ENCODE results near the gene PRKCH.

Gene PRKCH

DNA sequence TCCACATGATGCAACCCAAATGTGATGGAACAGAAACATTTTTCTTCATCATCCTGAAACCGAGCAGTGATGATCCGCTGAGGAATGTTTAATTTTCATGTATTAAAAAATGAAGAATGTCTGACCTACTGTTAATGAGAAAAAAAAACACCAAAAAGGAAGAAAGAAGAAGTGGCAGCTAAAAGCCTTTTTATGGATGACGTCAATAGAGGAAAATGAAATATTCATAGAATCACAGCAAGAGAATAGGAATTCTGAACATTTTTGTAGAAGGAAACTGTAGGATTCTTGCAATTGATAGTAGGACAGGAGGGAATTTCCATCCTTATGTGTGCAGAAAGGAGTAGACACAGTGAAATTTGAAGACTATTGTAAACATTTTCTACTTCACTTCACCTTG lies 112.9 kb downstream of the PRKCH start:
- no peak for DNase-seq

DNA sequence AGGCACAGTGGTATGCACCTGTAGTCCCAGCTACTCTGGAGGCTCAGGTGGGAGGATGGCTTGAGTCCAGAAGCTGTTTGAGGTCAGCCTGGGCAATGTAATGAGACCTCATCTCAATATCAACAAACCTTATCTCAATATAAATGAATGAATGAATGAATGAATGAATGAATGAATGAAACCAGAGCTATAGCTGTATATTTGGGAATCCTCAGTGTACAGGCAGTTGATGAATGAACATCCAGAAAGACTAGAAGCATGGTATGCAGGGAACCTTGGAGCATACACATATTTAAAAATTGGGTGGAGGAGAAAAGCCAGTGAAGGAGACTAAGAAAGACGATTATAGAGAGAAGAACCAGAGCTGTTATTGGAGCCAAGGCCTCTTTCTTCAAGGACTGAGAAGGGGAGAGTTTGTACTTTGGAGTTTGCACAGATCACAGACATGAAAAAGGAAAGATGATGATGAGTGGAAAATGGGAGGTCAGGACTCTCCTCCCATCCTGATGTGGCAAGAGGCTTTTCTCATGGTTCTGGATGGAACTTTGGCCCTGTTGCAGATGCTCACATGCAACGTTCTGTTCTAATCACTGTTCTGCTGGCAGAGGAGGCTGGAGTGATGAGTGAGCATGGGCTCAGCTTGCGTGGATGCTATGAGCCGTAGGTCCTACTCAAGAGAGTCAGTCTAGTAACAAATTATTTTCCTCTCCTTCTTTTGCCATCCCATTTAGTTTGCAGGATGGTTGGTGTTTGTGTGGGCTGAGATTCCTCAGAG lies 114.4 kb downstream of the PRKCH start:
- no peak for DNase-seq

DNA sequence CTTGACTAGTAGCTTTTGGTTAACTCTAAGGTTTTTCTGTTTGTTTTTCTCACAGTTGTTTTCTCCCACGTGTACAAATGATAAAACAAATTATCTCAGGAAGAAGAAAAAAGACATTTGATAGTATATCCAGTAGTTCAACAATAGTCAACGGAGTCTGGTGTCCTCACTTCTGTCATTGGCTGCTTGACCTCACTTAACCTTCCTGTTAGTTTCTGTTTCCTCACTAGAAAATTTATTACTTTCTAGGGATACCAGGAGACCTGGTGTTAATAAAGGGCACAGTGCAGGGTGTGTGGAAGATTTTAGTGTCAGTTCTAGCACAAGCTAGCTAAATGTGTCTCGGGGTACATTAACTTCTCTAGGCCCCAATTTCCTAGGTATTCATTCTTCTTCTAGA lies 116.0 kb downstream of the PRKCH start:
- no peak for DNase-seq

DNA sequence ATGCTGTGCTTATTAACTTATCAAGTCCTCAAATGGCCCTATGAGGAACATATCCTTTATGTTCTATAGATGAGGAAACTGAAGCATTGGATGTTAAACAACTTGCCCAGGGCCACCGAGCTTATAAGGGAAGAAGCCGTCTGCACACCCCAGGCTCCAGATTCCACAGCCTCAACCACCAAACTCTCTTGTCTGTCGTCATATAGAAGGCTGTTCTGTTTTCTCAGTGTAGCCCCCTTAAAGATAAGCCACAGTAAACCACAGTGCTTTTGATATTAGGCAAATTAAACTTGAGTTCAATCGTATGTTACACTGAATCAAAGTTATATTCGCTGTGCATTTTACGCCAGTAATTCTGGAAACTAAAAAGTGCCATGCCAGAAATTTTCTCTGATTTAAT lies 116.7 kb downstream of the PRKCH start:
- no peak for DNase-seq

DNA sequence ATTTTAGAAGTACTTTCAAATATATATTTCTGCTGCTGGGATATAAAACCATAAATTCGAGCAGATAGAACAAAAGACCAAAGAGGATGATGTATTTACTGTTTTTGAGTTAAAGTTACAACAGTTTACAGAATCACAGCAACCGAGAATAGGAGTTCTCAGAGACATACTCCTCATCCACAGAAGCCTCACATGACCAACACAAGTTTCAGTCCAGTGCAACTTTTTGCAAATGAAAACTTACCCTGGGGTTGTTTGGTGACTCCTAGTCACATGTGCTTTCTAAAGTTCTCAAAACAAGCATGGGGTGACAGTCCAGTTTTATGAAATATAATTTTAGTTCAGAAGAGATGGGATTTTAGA lies 117.1 kb downstream of the PRKCH start:
- DNase-seq: no peak

DNA sequence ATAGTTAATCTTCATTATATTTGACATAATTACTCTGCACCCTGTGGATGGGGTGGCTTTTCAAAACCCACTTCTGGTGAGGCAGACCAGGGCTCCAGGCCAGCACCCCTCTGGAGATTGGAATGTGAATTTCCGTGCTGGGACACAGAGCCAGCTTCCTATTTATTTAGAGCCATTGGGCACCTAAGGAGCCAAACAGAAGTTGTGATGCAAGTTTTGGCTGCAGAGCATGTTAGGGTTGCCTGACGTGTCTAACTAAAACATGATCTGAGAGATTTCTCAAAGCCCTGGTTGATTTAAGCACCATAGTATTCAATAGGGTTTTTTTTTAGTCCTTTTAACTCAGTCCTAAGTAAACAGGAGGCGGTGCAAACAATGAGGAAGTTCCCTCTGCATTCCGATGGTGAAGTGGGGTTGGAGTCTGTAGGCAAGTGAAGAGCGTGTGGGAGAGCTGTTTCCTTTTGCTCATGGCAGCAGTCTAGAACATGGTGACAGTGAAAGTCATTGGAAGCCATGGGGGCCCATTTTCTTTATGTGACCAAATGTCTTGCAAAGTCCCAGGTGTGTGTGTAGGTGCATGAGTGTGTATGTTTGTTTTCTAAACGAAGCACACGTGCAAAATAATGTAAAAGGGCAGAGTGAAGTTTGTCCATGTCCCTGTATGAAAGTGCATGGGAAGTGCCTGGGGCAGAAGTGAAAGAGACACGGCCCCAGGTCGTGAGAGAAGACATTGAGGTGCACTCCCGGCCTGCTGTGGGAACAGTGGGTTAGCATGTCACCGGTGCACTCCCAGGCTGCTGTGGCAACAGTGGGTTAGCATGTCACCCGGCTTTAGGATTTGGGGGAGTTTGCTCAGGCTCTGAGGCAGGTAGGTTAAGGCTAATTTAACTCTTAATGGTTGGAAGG lies 117.7 kb downstream of the PRKCH start:
- DNase-seq: no peak

DNA sequence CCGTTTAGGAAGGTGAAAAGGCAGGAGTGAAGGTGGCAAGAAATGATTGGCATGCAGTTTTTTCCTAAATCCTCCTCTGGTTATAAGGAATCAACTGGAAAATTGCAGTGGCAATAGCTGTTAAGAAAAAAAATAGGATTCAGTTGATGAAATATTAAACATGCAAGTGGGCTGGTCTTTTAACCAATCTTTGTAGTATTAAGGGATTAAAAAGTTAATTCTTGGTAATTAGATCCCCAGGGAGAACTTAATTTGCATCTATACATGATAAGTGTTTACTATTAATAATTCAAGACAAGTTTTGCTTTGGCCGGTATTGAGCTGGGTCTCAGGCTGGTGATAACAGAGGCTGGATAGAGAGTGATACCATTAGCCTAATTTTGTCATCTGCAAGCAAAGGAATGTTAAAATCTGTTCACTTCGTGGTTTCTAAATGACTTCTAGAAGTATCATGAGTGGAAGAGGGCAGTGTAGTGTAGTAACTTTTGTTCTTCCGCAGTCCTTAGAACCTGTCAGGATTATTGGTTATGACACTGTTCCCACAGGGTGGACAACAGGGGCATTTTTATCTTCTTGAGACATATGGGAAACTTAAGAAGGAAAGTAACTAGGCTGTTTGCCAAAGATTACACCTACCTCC lies 118.5 kb downstream of the PRKCH start:
- no peak for DNase-seq

DNA sequence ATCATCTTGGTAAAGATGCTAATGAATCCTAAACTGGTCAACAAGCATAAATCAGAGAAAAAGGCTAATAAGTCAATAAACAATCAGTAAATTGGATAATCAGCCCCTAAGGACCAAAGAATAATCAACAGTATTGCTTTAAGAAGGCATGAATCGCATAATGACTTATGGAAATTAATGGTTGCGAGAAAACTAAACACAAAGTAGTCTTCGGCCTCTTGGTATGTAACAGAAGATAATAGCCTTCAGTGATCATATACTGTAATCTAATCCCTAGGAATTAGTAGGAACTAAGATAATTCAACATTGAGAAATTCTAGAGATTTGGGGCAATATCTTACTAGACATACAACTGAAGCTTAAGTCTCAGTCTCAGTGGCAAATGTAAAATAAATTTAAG lies 122.1 kb downstream of the PRKCH start:
- DNase-seq: no peak

DNA sequence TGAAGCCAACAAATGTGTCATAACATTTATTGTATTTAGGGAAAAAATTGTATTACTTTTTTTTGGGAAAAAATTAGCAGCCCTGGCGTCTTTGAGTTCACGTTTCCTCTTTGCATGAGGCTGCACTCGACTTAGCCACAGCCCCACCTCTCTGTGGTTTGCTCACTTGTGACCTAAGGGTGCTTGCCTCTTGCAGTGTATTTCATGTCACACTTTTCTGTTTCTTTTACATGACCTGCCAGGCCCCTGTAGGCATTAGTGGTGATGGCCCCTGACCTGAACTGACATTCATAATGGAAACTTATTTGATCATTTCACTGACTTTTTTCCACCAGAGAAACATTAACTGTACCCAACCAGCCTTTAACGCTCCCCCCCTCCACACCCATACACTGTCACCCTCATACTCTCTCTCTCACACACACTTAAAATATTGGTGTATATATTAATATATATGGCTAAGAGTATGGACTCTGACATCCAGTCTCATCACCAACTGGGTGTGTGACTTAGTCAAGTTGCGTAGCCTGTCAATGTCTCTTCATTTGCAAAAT lies 122.9 kb downstream of the PRKCH start:
- no peak for DNase-seq

DNA sequence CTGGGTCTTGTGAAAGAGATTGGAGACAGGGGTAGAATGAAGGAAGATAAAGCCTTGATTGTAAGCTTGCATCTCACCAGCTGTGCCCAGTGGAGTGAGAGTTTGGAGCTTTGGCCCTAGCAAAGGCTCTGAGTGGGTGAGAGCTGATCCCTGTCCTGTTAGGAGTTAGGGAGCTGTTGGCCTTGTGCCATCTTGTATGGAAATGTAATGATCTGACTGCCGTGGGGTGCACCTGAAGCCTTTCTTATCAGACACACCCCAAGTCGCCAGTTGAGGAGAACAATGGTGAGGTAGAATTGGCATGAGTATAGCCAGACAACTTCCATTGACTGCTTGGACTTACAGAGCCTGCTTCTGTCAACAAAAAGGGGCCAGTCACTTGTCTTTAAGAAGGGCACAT lies 130.1 kb downstream of the PRKCH start:
- no peak for DNase-seq

DNA sequence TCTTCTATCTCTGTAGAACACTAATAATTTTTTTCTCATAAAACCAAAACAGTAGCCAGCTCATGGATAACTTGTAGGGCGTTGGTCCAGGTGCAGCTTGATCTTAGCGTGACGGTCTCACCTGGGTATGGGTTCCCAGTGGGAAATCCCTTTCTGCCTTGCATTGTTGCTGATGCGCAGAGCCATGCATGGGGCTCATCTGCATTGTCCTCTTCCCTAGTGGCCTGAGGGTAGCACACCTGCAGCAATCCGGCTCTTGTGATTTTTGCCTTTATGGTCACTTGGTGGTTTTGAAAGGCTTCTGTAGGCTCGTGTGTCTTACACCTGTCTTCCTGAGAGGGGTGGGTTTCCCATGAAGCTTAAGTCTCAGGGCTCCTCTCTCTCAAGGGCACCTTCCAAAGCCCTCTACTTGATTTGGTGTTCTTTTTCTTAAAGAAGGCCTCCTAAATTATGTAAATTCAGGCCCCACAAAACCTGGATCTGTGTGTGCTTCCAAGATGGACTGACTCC lies 130.6 kb downstream of the PRKCH start:
- no peak for DNase-seq

DNA sequence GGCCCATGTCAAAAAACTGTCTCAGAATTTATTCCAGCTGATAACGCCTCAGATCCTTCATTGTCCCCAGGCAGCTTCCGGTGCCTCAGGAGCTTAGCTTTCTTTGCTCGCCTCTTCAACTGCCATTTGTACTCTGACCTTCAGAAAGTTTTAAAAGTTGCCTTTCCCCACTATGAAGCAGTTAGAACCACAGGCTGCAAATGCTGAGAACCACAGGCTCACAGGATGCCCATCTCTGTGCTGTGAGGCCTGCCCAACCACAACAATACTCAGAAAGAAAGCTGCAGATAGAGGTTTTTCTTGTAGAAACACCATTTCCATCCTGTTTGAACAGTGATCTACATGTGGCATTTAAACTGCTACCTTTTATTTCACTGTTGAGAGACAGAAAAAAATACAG lies 131.1 kb downstream of the PRKCH start:
- DNase-seq: no peak

DNA sequence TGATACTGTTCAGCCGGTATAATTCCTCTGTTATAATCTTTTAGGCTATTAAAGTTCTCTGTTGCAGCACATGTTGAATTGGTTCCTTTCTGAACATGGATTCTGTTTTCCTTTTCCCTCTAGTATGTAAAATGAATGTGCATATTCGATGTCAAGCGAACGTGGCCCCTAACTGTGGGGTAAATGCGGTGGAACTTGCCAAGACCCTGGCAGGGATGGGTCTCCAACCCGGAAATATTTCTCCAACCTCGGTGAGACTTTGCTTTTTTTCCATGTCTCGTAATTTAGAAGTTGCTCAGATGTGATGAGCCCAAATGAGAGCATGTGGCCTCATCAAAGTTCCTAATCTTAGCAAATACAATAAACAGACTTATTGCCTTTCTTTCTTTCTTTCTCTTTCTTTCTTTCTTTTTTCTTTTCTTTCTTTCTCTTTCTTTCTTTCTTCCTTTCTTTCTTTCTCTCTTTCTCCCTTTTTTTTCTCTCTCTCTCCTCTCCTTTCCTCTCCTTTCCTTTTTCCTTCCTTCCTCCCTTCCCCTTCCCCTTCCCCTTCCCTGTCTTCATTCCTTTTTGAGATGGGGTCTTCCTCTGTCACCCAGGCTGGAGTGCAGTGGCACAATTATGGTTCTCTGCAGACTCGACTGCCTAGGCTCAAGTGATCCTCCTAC lies 131.9 kb downstream of the PRKCH start:
- DNase-seq: no peak

DNA sequence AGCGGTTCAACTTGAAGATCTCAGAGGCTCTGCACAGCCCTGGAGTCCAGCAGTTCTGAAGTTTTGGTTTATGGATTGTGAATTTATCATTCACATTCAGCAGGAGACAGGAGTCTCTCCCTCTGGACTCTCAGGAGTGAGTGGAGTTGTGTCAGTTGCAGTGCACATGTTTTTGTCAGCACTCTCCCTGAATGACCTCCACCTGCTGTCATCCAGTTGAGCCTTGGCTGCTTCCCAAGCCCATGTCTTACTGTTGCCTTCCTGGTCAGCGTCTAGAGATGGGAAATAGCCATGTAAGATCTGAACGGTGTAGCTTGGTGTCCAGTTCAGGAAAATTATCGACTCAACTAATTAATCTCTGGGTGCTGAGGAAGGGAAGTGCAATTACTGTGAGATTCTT lies 133.2 kb downstream of the PRKCH start:
- no peak for DNase-seq

DNA sequence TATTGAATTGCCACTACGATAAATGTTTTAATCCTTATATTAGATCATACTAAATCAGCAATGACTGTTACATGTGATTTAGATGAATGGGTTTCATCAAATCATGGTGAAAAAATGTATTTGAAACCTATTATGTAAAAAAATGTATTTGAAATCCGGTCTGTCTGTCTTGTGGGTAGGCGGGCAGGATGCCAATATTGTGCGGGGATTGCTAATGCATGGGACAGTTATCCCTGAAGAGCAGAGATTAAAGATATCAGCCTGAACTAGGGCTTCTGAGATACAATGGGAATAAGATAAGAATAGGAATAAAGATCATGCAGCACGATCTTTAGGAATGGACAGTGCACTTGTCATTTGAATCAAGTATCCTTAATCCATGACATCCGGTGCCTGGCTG lies 134.0 kb downstream of the PRKCH start:
- DNase-seq: no peak

DNA sequence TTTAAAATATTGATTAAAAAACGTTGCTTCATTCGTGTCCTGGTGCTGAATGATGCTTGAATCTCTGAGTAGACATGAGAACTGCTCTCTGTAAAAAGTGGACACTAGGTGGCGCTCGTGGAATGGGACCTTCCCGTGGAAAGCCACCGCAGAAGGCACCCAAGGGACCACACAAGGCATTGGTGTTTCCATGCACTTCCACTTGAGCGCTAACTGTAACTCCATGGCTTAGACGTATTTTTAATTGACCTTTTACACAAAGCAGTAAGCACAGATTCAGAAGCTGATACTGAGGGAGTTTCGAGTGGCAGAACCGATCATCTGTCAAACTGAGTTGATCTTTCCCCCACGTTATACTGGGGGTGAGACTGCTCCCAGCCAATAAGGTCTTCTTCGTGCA lies 135.3 kb downstream of the PRKCH start:
- no peak for DNase-seq

DNA sequence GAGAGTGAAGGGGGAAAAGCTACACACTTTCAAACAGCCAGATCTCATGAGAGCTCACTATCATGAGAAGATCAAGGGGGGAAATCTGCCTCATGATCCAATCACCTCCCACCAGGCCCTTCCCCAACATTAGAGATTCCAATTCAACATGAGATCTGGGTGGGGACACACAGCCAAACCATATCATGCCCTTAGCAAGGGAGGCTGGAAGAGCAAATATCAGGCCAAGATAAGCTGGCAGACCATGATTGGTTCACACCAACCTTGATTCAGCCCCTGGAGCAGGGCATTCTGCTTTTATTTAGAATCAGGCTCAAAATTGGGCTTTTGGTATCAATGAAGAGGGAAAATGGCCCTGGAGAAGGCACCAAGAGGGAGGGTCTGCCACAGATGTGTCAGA lies 137.4 kb downstream of the PRKCH start:
- no peak for DNase-seq

DNA sequence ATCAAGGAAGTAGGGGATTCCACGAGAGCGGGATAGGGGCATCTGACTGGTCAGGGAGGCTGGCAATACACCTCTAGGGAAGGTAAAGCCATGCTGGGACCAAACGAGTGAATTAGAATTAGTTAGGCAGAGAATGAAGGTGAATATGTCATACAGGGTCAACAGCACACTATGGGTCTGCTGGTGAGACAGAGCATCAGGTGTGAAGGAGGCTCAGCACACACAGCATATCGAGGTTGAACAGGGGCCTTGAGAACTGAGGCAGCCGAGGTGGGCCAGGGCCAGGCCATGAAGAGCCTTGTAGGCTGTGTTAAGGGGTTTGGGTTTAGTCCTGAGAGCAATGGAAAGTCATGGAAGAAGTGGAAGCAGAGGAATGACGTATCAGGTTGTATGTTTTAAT lies 137.8 kb downstream of the PRKCH start:
- no peak for DNase-seq

DNA sequence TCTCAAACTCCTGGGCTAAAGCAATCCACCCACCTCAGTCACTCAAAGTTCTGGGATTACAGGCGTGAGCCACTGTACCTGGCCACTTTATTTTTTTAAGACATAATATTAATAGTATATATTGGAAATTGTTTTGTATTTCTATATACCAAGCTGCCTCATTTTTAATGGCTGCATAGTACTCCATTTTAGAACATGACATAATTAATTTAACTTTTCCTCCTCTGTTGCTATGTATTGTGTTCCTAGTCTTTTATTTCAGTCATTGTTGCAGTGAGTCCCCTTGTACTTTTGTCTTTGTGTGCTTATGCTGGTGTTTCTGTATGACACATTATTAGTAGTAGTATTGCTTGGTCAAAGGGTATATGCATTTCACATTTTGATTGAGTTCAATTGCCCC lies 138.7 kb downstream of the PRKCH start:
- no peak for DNase-seq

DNA sequence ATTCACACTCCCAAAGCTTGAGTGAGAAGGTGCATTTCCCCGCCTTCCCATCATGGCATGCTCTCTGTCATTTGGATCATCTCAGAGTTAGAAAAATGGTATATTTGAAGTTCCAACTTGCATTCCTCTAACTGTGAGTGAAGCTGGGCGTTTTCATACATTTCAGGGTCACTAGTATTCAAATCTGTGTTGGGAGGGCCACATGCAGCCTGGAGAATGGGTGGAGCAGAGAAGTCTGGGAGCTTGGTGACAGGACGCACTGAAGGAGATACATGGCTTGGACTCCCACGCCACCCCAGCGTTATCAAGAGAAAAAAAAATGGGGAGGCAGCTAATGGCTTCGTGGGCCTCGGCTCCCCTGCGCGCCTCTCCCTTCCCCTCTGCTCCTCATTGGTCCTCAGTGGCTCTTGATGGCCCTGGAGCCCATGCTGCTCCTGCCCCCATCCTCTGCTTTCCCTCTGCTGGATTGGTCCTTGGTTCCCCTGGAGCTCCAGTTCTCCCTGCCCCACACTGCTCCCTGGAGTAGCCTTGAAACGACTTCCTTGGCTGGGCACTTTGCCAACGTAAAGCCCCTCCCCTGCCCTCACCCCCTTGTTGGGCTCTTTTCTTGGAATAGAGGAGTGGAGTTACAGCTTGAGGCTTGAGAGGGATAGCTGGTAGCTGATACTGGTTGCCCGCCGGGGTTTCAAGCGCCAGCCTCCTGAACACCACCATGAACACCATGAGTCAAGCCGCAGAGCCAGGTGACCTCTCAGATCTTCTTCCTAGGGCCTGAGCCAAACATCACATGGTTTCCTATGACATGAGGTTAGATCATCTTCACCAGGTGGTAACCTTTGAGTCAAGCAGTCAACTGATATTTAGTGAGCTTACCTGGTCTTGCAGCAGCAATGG lies 139.6 kb downstream of the PRKCH start:
- DNase-seq: no peak

DNA sequence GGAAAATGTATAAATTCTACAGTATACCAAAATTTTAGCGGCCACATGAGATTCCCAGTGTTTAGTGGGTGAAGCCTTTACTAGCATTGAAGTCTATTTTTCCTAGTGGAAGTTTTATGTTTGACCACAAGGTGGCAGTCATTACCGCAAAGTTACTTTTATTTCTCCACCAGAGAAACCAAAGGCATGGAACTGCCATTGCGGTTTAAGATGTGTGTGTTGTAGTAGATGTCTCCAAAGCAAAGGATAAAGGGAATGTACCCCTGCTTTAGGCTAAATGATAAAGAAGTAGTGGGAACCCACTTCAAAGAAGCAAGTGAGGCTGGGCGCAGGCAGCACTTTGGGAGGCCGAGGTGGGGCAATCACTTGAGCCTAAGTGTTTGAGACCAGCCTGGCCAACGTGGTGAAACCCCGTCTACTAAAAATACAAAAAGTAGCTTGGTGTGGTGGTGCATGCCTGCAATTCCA lies 140.5 kb downstream of the PRKCH start:
- no peak for DNase-seq
